AG04450 (cell line): ENCODE measurements around the gene CBX2. TPM values are rescaled to one million over a fixed set of nuclear protein-coding genes. Genes with fewer than 3 reads are reported as not detected.

Source experiments
- CTCF ChIA-PET: fragments of 300-600, 350-600 bp; formaldehyde crosslinking; extraction: SDS; loops from one replicate; lab custom pipeline; 2022; ENCODE audit warnings: antibody characterized with exemption, inconsistent platforms; lab: Charles Lee
- POLR2A ChIA-PET: fragments of 350-600 bp; formaldehyde crosslinking; extraction: SDS; loops from one replicate; lab custom pipeline; 2021; ENCODE audit warnings: antibody characterized with exemption, inconsistent platforms; lab: Yijun Ruan, JAX
- DNase-seq: peaks from one replicate; pipeline ENCODE4 v3.0.0-alpha.2; 2011; ENCODE audit warnings: low read depth, low spot score
- H3K27ac ChIP-seq: one replicate; pipeline ENCODE4 v1.5.1; 2012; ENCODE audit warnings: low read depth, low read length, control low read depth
- H3K27me3 ChIP-seq: one replicate; pipeline ENCODE4 v1.6.0; 2012; ENCODE audit warnings: low read length; ENCODE audit not compliant: control insufficient read depth, insufficient read depth
- H3K4me3 ChIP-seq: 2 replicates; pipeline ENCODE4 v1.5.1; 2011; ENCODE audit warnings: mild to moderate bottlenecking, low read depth, low read length, control low read depth
- H3K9me3 ChIP-seq: 2 replicates; pipeline ENCODE4 v1.5.1; 2012; ENCODE audit warnings: low read length; ENCODE audit not compliant: control insufficient read depth, insufficient read depth
- polyA plus RNA-seq: library from polyadenylated mRNA; depleted of rRNA; stranded (reverse); fragments of >200 nt; gene quantifications from 2 replicates; pipeline ENCODE4 v1.2.3, GENCODE V29; 2011
- TF ChIP-seq, protein P1 (sequence below): IDR thresholded peaks from 2 replicates; pipeline ENCODE4 v1.5.1; 2011; ENCODE audit warnings: low read depth, low read length, control low read depth, inconsistent platforms

CBX2 gene
- polyA plus RNA-seq, 1 experiment: 2.3 TPM

- DNase-seq: no peak
- Histone ChIP-seq H3K9me3 (no peaks in the 10 kb centered on the region), H3K27ac (no peak overlapping the region), H3K4me3 (no peak overlapping the region), H3K27me3 (peaks cover under 1% of the 10 kb centered on the region)
- ChIA-PET POLR2A (no interaction called here), CTCF (interaction anchor here (0.6 to 1.1 kb wide), 2 partner anchors 37 to 1003 kb away, joined by 3 to 4 read pairs; no protein-coding TSS in a partner anchor)
- TF ChIP-seq, protein P1, sequence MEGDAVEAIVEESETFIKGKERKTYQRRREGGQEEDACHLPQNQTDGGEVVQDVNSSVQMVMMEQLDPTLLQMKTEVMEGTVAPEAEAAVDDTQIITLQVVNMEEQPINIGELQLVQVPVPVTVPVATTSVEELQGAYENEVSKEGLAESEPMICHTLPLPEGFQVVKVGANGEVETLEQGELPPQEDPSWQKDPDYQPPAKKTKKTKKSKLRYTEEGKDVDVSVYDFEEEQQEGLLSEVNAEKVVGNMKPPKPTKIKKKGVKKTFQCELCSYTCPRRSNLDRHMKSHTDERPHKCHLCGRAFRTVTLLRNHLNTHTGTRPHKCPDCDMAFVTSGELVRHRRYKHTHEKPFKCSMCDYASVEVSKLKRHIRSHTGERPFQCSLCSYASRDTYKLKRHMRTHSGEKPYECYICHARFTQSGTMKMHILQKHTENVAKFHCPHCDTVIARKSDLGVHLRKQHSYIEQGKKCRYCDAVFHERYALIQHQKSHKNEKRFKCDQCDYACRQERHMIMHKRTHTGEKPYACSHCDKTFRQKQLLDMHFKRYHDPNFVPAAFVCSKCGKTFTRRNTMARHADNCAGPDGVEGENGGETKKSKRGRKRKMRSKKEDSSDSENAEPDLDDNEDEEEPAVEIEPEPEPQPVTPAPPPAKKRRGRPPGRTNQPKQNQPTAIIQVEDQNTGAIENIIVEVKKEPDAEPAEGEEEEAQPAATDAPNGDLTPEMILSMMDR: no peak
These were observed 49.1 kb downstream of the CBX2 start for GRCh38 chr17:79826841-79827578.

DNA sequence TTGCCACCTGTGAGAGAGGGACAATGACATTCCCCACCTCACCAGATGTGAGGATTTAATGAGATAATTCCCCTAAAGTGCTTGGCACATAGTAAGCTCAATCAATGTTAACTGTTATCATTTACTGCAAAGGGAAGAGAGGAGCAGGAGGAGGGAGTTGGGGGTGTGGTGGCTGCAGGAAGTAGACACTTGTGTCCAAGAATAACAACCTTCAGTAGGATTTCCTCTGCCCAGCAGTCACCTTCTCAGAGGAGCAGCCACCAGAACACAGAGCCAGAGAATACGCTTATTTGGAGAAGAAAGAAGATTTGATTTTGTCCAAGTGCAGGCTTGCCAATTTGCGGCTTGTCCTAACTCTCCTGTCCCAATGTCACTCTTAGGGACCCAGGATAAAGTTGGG, 51.1 kb downstream of the CBX2 start:
- CTCF ChIA-PET: interaction anchor here (0.8 to 2.0 kb wide), 3 partner anchors 10 to 16 kb away, joined by 3 to 6 read pairs (median 5); partner anchors contain the start of gene CBX4
- no peak for DNase-seq
- Histone ChIP-seq H3K4me3 (no peak overlapping the region), H3K27me3 (no peaks in the 10 kb centered on the region), H3K27ac (no peak overlapping the region), H3K9me3 (no peaks in the 10 kb centered on the region)
- POLR2A ChIA-PET: interaction anchor here (1.3 to 1.5 kb wide), 2 partner anchors 10 to 12 kb away, joined by 3 to 5 read pairs; partner anchors contain the start of gene CBX4
- TF ChIP-seq, protein P1: no peak

DNA sequence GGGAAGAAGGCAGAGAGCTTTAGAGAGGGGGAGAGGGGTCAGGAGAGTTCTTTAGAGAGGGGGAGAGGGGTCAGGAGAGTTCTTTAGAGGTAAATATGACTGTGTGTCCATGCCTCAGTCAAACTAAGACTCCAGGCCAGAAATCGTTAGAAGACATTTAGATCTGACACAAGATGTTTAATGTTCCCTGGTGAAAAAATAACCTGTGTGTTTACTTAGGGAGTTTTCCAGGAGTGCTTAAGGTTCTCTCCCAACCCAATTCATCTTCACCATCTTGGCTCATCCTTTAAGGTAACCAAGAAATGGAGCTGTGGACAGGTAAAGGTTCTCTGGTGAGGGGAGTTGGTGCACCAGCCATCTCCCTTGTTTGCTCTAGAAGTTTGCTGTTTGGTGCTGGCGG, 51.5 kb downstream of the CBX2 start:
- no peak overlapping the region for H3K4me3 ChIP-seq
- H3K9me3 ChIP-seq: peaks cover 1% of the 10 kb centered on the region; the same call in 1 of the 2 replicates
- no peak overlapping the region for H3K27ac ChIP-seq
- ChIA-PET POLR2A (no interaction called here), CTCF (interaction anchor here (1.5 to 2.0 kb wide), 2 partner anchors 11 to 15 kb away, joined by 3 to 6 read pairs; no protein-coding TSS in a partner anchor)
- no peak for DNase-seq
- TF ChIP-seq, protein P1: no peak
- no peaks in the 10 kb centered on the region for H3K27me3 ChIP-seq

GRCh38 chr17:79830303-79830702, 52.4 kb downstream of the CBX2 start:
- H3K27ac ChIP-seq: no peak overlapping the region
- peaks cover 6% of the 10 kb centered on the region; the same call in 1 of the 2 replicates for H3K9me3 ChIP-seq
- POLR2A ChIA-PET: no interaction called here
- H3K27me3 ChIP-seq: no peaks in the 10 kb centered on the region
- H3K4me3 ChIP-seq: no peak overlapping the region
- TF ChIP-seq, protein P1: no peak
- CTCF ChIA-PET: no interaction called here
- DNase-seq: no peak

DNA sequence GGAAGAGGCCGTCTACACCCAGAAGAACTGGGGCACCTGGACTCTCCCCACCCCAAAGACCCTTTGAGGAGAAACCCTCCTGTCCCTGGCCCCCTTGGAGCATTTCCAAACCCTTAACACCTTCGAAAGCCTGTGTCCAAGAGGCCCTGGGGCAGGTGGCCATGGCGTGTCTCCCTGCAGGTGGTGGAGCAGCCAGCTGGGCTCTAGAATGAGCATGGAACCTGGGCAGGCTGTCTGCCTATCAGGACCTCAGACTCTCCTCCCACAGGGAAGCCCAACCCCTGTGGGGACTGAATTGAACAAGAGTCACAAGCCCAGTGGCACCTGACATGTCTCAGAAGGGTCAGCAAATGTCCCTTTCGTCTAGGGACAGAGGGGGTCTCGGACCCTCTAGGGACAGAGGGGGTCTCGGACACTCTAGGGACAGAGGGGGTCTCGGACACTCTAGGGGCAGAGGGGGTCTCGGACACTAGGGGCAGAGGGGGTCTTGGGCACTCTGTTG, 52.9 kb downstream of the CBX2 start:
- Histone ChIP-seq H3K27ac (no peak overlapping the region), H3K27me3 (no peaks in the 10 kb centered on the region), H3K9me3 (peaks cover 6% of the 10 kb centered on the region; the same call in 1 of the 2 replicates), H3K4me3 (no peak overlapping the region)
- POLR2A ChIA-PET: no interaction called here
- CTCF ChIA-PET: no interaction called here
- TF ChIP-seq, protein P1: no peak
- DNase-seq: no peak
